GM21576 (cell line): Measurements from ENCODE around the gene NCBP3.
A peak's percentile ranks its signal among the peaks of the same experiment; 100 is the strongest.
"Not testable (repeated sequence)": the region's sequence is repeated elsewhere in the genome, so short reads cannot be mapped to it uniquely, and the experiment has no call there.

Source experiments
- ATAC-seq: cut with Tn5 transposase; IDR thresholded peaks from one replicate; pipeline ENCODE4 v1.9.1; 2021; ENCODE audit warnings: mild to moderate bottlenecking, moderate library complexity; ENCODE audit not compliant: unreplicated experiment

The NCBP3 gene

DNA sequence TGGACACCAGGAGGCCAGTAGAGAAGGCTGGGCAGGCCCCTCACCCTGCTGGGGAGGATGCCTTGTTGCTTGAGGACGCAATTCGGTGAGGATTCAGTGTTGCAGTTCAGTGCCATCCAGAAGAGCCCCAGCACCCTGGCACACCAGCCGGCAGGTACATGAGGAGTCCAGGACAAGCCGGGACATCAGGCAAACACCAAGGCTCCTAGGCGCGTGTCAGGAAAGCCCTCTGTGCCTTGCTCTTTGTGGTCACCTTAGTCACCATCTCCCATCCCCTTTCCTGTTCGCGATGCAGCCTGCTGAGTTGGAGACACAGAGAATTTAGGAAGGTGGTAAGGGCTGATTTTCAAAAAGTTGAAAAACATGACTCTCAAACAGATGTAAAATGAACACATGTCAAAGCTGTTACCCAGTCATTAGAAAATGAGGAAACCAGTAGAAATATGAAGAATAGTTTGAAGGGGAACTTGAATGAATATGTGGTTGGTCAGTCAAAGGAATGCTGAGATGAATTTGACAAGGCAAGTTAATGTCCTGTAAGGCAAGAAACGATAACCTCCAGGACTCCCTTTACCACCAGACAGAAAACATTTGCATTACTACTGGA lies 2.3 kb upstream of the NCBP3 start:
- ATAC-seq, result no peak

DNA sequence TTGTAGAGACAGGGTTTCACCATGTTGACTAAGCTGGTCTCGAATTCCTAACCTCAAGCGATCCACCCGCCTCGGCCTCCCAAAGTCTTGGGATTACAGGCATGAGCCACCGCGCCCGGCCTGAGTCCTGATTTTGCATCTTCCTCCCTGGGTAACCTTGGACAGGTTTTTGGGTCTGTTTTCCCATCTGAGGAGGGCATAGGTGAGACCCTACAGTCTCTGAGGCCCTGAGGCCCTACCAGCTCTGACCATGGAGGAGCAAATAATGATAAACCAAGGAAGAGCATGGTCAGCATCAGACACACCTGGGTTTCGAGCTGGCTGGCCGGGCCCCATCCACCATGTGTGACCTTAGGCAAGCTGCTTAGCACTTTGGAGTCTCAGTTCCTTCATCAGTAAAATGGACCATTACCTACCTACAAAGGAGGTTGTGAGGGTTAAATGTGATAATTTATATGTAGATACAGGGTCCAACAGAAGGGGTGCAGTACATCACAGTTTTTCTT lies 1.2 kb upstream of the NCBP3 start:
- ATAC-seq, result no peak

DNA sequence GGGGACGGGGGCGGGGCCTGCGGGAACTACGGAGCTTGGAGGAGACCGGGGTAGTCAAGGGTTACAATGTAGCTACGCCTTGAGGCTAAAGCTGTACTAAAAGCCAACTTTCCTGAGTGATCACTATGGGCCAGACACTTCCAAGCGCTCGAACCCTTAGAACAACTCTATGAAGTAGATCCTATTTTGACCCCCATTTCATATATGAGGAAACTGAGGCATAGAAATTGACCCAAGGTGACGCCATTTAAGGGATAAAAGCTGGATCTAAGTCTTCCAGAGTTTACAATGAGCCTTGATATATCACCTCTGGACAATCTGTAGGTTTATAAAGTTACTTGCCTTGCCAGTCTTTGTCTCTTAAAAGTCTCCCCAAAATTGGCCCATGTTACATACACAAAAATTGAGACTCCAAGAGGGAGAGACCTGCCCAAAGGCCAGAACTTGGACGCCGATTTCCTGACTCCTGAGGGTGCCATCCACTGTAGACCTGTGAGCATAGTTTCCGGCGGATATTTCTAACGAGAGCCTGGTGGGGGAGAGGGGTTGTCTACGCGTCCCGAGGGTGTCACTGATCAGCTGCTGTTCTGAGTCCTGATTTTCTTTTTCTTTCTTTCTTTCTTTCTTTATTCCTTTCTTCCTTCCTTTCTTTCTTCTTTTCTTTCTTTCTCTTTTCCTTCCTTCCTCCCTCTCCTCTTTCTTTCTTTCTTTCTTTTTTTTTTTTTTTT lies 555 bp upstream of the NCBP3 start:
- ATAC-seq, result no peak

DNA sequence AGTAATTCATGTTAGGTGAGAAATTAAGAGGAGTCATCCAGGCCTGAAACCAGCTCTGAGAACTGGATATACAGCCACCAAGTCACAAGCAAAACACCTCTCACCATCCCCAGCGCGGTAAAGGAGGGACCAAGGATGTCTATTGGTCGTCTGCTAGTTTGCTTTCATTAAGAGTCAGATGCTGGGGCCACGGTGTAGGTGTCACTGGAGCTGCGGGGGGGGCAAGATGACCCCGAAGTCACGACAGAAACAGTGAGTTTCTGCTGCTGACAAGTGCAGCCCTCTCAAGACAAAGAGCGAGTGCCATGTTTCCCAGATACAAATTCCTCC lies 790 bp downstream of the NCBP3 start:
- ATAC-seq, result peak; percentile 30

DNA sequence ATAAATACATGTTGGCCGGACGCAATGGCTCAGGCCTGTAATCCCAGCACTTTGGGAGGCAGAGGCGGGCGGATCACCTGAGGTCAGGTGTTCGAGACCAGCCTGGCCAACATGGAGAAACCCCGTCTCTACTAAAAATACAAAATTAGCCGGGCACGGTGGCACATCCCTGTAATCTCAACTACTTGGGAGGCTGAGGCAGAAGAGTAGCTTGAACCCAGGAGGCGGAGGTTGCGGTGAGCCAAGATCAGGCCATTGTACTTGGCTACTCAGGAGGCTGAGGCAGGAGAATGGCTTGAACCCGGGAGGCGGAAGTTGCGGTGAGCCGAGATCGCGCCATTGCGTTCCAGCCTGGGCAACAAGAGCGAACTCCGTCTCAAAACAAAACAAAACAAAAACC lies 1.5 kb downstream of the NCBP3 start:
- ATAC-seq, result not testable (repeated sequence)

DNA sequence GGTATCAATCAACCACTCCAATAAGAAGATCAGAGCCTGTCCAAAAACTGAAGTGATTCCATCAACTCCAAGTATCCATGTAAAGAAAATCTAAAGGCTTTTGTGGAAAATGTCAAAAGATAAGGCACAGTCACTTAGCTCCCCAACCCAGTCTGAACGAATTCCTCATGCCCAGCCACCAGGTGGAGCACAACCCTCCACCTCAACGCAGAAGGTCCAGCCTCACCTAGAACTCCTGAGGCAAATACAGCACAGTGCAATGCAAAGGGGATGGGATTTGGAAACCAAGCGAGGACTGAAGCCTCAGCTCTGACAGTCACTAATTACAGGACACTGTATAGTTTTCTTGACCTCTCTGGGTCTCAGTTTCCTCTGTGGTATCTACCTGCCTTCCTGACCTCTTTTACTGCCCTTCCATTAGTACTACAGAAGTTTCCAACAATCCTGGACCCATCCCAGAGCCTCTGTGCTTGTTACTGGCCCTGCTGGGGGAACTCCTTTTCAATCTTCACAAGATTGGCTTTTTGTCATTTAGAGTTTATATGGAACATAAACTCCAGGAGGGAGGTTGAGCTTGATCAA lies 2.0 kb downstream of the NCBP3 start:
- ATAC-seq, result no peak

DNA sequence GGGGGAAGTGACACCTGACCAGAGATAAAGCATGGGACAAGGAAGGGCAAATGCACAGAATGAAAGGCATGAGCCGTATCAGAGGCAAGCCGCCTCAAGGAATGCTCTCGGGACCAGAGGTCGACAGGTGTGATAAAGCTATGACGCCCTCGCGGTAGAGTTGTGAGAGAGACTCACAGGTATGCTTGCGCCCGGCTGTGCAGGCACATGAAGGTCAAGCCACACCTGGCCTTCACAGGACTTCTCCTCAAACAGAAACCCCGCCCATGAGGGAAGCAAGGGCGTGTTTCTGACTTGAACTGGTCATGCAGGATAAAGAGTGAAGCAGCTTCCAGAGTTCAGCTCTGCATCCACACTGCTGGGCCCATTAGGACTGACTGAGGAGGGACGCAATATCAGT lies 7.8 kb downstream of the NCBP3 start:
- no peak for ATAC-seq

DNA sequence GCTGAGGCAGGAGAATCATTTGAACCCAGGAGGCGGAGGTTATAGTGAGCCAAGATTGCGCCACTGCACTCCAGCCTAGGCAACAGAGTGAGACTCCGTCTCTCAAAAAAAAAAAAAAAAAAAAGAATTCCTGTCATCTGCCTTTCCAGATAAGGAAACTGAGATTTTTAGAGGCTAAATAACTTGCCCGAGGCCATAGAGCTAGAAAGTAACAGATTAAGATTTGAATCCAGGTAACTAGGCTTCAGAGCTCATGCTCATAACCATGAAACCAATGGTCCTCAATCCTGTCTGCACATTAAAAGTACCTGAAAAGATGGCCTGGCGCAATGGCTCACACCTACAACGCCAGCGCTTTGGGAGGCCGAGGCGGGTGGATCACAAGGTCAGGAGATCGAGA lies 9.5 kb downstream of the NCBP3 start:
- no peak for ATAC-seq

DNA sequence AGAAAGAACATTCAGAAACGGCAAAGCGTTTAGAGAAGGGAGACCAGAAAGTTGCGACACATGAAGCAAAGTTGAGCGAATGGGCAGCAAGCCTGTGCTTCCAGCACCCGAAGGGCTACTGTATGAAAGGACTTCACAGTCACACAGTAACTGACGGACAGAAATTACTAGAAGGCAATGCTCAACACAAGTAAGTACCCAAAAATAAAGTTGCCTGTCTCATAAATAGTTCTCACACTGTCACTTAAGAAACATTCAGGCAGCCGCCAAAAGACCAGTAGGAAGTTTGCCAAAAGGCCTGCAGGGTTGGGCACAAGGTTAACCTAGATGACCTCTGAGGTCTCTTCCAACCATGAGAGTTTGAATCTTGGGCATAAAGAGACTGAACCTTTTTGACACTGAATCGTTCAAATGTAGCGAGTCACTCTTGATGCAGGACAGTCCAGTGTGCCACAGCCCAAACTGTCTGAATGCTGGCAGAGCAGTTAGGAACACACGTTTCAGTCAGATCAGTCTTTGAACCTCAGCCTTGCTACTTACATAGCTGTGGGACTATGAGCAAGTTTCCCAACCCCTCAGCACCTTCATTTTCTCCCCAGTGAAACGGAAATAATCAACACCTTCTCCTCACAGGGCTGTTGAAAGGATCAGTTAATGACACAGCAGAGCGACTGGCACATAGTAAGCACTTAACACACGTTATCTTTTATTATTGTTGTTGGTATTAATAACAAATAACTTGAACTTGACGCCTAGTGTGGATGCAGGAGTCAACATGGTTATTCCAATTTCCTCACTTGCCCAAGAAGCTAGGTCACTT lies 10.4 kb downstream of the NCBP3 start:
- no peak for ATAC-seq

DNA sequence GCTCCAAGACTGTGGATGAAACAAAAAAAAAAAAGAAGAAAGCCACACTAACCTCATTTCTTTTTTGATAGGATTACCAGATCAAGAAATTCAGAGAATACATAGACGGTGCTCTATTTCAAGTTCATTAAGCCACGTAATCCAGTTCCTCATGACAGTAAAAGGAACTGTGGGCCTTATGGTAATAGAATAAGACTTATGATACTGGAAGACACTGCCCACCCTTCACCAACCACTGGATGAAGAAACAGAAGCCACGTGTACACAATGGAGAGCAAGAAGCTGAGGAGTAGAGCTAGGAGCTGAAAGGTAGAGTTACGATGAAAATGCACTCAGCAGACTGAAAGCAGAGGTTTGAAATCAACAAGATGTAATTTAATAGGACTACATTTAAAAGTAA lies 11.2 kb downstream of the NCBP3 start:
- ATAC-seq, result no peak

DNA sequence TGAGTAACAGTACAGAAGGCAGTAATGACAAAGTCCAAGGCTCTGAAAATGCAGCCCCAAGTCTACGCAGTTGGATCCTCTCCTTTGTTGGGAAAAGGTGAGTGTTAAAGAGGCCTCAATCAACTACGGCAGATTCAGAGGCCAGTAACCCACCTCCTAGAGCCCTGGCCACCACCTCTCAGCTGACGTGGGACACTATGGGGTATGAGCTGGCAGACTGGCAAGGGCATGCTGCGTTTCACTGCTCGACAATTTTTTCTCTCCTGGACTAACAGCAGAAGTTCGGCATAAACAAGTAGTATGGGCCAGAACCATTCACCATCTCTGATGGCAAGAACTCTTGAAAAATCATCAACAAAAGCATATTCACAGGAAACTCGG lies 17.2 kb downstream of the NCBP3 start:
- no peak for ATAC-seq

DNA sequence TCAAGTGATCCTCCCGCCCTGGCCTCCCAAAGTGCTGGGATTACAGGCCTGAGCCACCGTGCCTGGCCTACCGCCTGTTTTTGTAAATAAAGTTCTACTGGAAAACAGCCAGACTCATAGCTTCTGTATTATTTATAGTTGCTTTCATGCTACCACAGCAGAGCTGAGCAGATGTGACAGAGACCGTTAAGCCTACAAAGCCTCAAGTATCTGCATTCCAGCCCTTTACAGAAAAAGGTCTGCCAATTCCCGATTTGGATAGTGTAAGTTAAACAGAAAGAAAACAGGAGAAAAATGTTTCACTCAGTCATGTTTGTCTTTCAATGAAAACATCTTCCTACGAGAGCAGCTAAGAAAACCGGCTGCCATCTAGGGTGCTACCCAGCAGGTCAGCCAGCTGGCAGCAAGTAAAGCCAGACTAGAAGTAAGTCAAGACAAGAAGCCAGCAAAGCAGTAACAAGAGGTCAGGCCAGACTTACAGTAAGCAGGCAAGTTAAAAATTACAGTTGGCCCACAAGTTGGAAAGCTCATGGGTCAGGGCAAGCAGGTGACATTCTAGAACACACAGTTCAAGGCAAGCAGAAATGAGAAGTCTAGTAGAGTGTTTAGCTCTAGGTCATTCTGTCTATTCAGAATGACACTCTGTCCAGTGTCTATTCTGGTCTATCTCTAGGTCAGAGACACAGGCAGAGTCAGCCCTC lies 17.7 kb downstream of the NCBP3 start:
- ATAC-seq, result no peak

DNA sequence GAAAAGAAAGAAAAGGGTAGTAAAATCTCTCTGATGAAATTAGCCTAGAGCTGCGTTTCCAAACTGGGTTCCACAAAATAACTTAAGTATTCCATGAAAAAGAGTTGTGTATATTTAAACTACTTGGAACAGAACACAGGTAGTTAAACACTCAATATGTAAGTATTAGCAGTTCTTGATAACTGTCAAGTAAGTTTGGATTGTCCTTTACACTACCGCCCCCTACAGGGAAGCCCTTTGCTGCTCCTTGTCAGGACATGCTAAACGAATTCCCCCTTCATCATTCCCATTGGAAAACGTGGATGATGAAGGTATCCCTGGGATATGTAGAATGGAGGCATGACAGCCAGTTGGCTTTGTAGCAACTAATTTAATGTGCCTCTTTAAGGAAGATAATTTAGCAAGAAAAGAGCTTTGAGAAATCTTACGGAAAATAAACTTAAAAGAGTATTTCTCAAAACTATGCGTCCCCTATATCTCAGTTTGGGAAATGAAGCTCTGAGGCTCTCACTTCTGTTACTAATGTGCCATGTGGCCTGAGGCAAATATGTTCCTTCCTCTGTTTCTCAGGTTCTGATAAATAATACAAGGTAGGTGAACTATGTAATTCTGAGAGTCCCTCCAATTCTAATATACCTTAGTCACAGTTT lies 18.8 kb downstream of the NCBP3 start:
- ATAC-seq, result no peak

DNA sequence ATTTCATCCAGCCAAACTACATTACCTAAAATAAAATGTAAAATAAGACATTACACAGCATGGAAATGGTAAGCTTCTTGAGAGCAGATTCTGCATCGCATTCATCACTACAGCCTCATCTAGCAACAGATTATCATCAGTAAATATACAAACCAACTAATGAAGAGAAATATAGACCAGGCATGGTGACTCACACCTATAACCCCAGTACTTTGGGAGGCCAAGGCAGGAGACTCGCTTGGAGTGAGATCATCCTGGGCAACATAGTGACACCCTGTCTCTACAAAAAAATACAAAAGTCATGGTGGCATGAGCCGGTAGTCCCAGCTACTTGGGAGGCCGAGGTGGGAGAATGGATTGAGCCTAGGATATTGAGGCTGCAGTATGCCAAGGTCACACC lies 19.9 kb downstream of the NCBP3 start:
- ATAC-seq, result no peak

DNA sequence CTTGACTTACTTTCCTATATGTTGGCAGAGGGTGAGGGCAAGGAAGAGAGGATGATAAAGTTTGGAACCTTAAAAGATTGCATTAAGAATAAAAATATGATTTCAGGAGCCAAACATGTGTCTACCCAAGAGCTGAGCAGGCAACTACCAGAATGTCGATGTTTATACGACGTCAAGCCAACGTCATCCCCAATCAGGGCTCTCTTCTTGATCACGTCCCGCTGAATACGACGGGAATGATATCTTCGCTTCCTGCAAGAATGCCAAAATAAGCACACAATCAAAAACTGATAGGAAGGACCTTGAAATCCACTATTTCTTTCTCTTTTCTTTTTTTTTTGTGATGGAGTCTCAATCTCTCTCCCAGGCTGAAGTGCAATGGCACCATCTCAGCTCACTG lies 24.9 kb downstream of the NCBP3 start:
- no peak for ATAC-seq

DNA sequence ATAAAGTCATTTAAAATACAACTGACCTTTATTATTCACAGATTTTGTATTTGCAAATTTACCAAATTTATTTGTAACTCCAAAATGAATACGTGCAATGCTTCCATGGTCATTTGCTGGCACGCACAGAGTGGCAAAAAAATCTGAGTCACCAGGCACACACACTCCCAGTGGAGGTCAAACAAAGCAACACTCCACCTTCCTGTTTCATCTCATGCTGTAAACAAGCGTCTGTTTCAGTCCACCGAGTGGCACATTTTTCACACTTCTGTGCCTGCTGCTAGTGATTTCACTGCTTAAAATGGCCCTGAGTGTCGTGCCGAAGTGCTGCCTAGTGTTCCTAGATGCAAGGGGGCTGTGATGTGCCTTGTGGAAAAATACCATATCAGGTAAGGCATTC lies 27.3 kb downstream of the NCBP3 start:
- no peak for ATAC-seq

DNA sequence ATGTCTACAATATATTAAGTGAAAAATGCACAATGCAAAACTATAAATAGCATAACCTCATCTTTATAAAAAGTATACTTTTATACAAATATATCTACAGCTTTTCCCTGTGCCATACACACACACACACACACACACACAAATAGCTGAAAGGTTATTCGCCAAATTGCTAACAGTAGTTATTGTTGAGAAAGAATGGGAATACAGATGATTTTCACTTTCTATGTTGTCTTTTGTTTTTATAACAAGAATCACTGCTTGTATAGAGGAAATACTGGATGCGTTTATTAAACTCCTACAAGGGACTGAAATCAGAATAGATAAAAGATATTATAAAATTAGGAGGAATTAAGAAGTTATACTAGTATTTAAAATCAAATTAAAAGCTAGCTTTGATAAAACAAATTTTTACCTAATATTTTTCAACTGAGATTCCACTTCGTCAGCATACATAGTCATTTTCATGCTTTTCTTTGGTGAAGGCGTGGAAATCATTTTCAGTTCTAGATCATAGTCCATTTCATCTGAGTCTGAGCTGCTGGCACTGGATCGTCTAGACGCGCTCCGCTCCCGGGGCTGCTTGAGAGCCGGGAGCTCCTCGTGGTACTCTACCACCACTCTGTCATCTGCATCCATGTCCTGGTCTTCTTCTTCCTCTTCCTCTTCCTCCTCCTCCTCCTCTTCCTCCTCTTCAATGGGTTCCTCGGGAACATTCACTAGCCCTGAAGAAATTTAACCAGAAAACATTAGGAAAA lies 28.0 kb downstream of the NCBP3 start:
- ATAC-seq, result no peak

DNA sequence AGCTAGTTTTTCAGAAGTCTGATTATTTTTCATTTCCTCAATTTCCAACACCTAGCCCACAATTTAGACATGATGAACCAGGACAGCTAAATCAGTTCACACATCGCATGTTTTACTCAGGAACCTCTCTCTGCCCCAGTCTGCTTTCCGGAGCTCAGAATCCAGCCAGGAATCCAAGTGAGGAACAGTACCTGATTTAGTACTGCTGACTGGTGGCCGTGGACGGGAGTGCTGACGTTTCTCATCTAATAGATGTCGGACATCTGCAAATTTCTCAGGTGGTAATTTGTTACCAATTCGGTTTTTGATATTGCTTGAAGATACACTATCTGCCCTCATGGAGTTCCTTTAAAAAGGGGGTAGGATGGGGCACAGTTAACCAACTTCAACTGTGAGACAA lies 30.1 kb downstream of the NCBP3 start:
- no peak for ATAC-seq

DNA sequence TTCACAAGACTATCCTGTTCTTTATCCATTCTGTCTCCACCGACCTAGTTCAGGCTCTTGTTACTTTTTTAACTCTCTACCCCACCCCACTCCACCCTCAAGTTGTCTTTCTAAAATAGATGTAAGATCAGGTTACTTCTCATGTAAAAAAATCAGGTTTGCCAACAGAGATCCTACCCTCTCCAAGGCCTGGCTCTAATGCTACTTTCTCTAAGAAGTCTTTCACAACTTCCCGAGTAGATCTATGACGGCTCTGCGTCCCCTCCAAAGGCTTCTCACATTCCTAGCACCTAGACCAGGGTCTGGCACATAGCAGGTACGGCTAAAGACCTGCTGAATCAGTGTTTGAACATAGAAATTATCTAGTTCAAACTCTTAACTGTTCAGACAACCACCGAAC lies 30.9 kb downstream of the NCBP3 start:
- ATAC-seq, result no peak

DNA sequence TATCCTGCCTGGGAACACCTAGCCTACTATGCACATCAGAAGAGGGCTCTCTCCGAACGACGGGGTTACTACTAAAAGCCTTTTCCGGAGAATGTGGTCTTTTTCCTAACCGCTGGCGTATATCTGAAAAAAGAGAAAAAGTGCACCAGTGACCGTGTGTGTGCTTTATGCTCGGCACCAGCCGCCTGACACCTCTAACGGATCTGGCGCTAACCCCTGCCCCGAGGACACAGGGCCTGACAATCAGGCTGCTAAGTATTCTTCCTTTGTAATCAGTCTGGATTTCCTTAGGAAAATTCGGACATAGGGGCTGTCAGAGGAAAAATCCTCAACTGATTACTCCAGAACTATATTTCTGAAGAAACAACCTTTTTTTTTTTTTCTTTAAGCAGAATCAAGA lies 31.7 kb downstream of the NCBP3 start:
- ATAC-seq, result no peak
